SK-N-SH (cell line): ENCODE results near the gene FADS2. TPM values are rescaled to one million over a fixed set of nuclear protein-coding genes. Genes with fewer than 3 reads are reported as not detected.

Source experiments
- CTCF ChIA-PET: fragments of 300-600, 350-600 bp; formaldehyde crosslinking; extraction: SDS; loops from one replicate; lab custom pipeline; 2021; lab: Yijun Ruan, JAX
- POLR2A ChIA-PET: fragments of 350-600 bp; sonication (Branson Sonifier 250); formaldehyde crosslinking; extraction: SDS; loops from one replicate; lab custom pipeline; 2020; ENCODE audit warnings: antibody characterized with exemption, inconsistent platforms; lab: Yijun Ruan, JAX
- DNase-seq: peaks from one replicate; pipeline ENCODE4 v3.0.0; 2012
- H2AFZ ChIP-seq: fragments of 200-600 bp; sonication (generic); 2 replicates; pipeline ENCODE4 v1.8.1; 2016; ENCODE audit warnings: antibody characterized with exemption, mild to moderate bottlenecking, low read depth
- H3F3A ChIP-seq: fragments of 200-600 bp; sonication (generic); replicated peaks from 2 replicates; pipeline ENCODE3; 2016; ENCODE audit warnings: antibody characterized with exemption, mild to moderate bottlenecking; ENCODE audit not compliant: insufficient read depth
- H3K27ac ChIP-seq, 2 experiments: fragments of 200-500 bp in 1 of 2; fragments of 200-600 bp in 1 of 2; sonication (Bioruptor generic) in 1 of 2; sonication (generic), shearing (Covaris generic) in 1 of 2; 2 replicates each; pipeline versions ENCODE4 v1.5.1 to v1.6.1; 2014 to 2016; ENCODE audit warnings: low read depth in 2 of 2, inconsistent platforms in 1 of 2, low read length in 1 of 2, mild to moderate bottlenecking in 1 of 2, mixed read lengths in 1 of 2
- H3K27me3 ChIP-seq: fragments of 200-600 bp; sonication (generic), shearing (Covaris generic); 2 replicates; pipeline ENCODE4 v1.6.1; 2016; ENCODE audit warnings: mixed run types; ENCODE audit not compliant: insufficient read depth
- H3K36me3 ChIP-seq, 2 experiments: fragments of 200-500 bp in 1 of 2; fragments of 200-600 bp in 1 of 2; sonication (Bioruptor generic) in 1 of 2; sonication (generic) in 1 of 2; replicated peaks in 1 of 2; 2 replicates each; pipeline versions ENCODE3 to v1.5.1; 2014 to 2016; ENCODE audit warnings: low read length in 1 of 2, mild to moderate bottlenecking in 1 of 2; ENCODE audit not compliant: insufficient read depth in 2 of 2, control insufficient read depth in 1 of 2
- H3K4me1 ChIP-seq, 2 experiments: fragments of 200-500 bp in 1 of 2; fragments of 200-600 bp in 1 of 2; sonication (Bioruptor generic) in 1 of 2; sonication (generic), shearing (Covaris generic) in 1 of 2; 2 replicates each; pipeline versions ENCODE4 v1.5.1 to v1.6.1; 2014 to 2016; ENCODE audit warnings: low read depth in 1 of 2, low read length in 1 of 2, mixed run types in 1 of 2; ENCODE audit not compliant: insufficient read depth in 2 of 2, control insufficient read depth in 1 of 2
- H3K4me2 ChIP-seq: fragments of 200-600 bp; sonication (generic), shearing (Covaris generic); 2 replicates; pipeline ENCODE4 v1.6.1; 2017; ENCODE audit warnings: mixed run types
- H3K4me3 ChIP-seq, 2 experiments: fragments of 200-500 bp in 1 of 2; fragments of 200-600 bp in 1 of 2; sonication (Bioruptor generic) in 1 of 2; sonication (generic), shearing (Covaris generic) in 1 of 2; 2 replicates each; pipeline versions ENCODE4 v1.5.1 to v1.8.1; 2014 to 2016; ENCODE audit warnings: low read depth in 2 of 2, inconsistent platforms in 1 of 2, low read length in 1 of 2, mild to moderate bottlenecking in 1 of 2, mixed read lengths in 1 of 2, moderate library complexity in 1 of 2
- H3K79me2 ChIP-seq: fragments of 200-600 bp; sonication (generic); 2 replicates; pipeline ENCODE4 v1.8.1; 2017; ENCODE audit warnings: mild to moderate bottlenecking; ENCODE audit not compliant: insufficient read depth
- H3K9ac ChIP-seq: fragments of 200-600 bp; sonication (generic); 2 replicates; pipeline ENCODE4 v1.6.1; 2017; ENCODE audit warnings: mixed run types
- H3K9me2 ChIP-seq: fragments of 200-600 bp; sonication (generic); 2 replicates; pipeline ENCODE4 v1.6.1; 2017; ENCODE audit warnings: mixed run types
- H3K9me3 ChIP-seq: fragments of 200-600 bp; sonication (generic); 2 replicates; pipeline ENCODE4 v1.6.1; 2017; ENCODE audit warnings: mixed run types, mild to moderate bottlenecking, moderate library complexity
- H4K20me1 ChIP-seq: fragments of 200-600 bp; sonication (generic); 2 replicates; pipeline ENCODE4 v1.6.1; 2017; ENCODE audit warnings: mild to moderate bottlenecking, mixed run types; ENCODE audit not compliant: insufficient read depth
- CHD2 ChIP-seq: fragments of 150-350 bp; IDR thresholded peaks from 2 replicates; pipeline ENCODE4 v1.6.1; 2018; ENCODE audit warnings: low read length; ENCODE audit not compliant: partially characterized antibody
- EZH2phosphoT487 ChIP-seq: fragments of 200-600 bp; sonication (generic); IDR thresholded peaks from 2 replicates; pipeline ENCODE4 v1.6.1; 2017; ENCODE audit warnings: low read depth, mixed run types, mild to moderate bottlenecking, antibody characterized with exemption, moderate library complexity, borderline replicate concordance
- FOSL2 ChIP-seq: IDR thresholded peaks from 2 replicates; pipeline ENCODE4 v1.4.0; 2012; ENCODE audit warnings: low read depth, mild to moderate bottlenecking, moderate library complexity, borderline replicate concordance
- IRF3 ChIP-seq: fragments of 150-350 bp; IDR thresholded peaks from 2 replicates; pipeline ENCODE4 v1.6.1; 2016; ENCODE audit warnings: mild to moderate bottlenecking, low read depth, low read length
- MEF2A ChIP-seq: IDR thresholded peaks from 2 replicates; pipeline ENCODE4 v1.4.0; 2012; ENCODE audit warnings: low read depth, borderline replicate concordance
- NRF1 ChIP-seq: IDR thresholded peaks from 2 replicates; pipeline ENCODE4 v1.6.1; 2012; ENCODE audit warnings: low read depth, mild to moderate bottlenecking, low read length
- PBX3 ChIP-seq: IDR thresholded peaks from 2 replicates; pipeline ENCODE4; 2012
- RCOR1 ChIP-seq: fragments of 150-350 bp; IDR thresholded peaks from 2 replicates; pipeline ENCODE4 v1.6.1; 2017; ENCODE audit warnings: antibody characterized with exemption, low read length
- SMC3 ChIP-seq: IDR thresholded peaks from 2 replicates; pipeline ENCODE4 v1.6.1; 2012; ENCODE audit warnings: low read depth, low read length, improper control_type of control experiment
- TAF1 ChIP-seq: IDR thresholded peaks from 2 replicates; pipeline ENCODE4 v1.6.1; 2012; ENCODE audit warnings: low read depth, mild to moderate bottlenecking, low read length, moderate library complexity, borderline replicate concordance
- TCF12 ChIP-seq: IDR thresholded peaks from 2 replicates; pipeline ENCODE4 v1.4.0; 2012
- USF1 ChIP-seq: IDR thresholded peaks from 2 replicates; pipeline ENCODE4 v1.4.0; 2012; ENCODE audit warnings: low read depth, borderline replicate concordance
- ZBTB33 ChIP-seq: IDR thresholded peaks from 2 replicates; pipeline ENCODE4 v1.4.0; 2012; ENCODE audit warnings: low read depth, borderline replicate concordance
- WGBS: methylation state at CpG from one replicate; pipeline ENCODE4 v1.1.6; 2017; ENCODE audit warnings: low lambda C conversion rate; 5-methylcytosine and 5-hydroxymethylcytosine counted together
- polyA plus RNA-seq, 3 experiments: library from polyadenylated mRNA; depleted of rRNA; stranded (reverse); fragments of >200 nt; gene quantifications; 2 replicates each; pipeline ENCODE4 v1.2.3, GENCODE V29; 2012

Gene FADS2
- polyA plus RNA-seq, 1 of the 3 experiments (the other 2 are of a cell fraction) = 67.8 TPM

GRCh38 chr11:61874377-61874809, 46.3 kb downstream of the FADS2 start:
- no peaks in the 10 kb centered on the region for H3K79me2 ChIP-seq
- POLR2A ChIA-PET = interaction anchor here (1.3 kb wide), 1 partner anchor 94 kb away, joined by 3 read pairs; no protein-coding TSS in a partner anchor
- TF ChIP-seq CHD2 (no peak), MEF2A (no peak), USF1 (no peak), EZH2phosphoT487 (no peak), TCF12 (no peak)
- TF ChIP-seq, all 33 proteins: peak for 0
- DNase-seq = no peak
- Histone ChIP-seq H3K4me3 (no peak overlapping the region), H4K20me1 (no peaks in the 10 kb centered on the region), H3K4me1 (peaks cover 0 to 13% of the 10 kb centered on the region in 2 experiments; a peak in 2 of 4 replicates), H3K9ac (no peak overlapping the region), H3K27ac (no peak overlapping the region), H3F3A (no peaks in the 10 kb centered on the region), H2AFZ (no peak overlapping the region), H3K27me3 (no peaks in the 10 kb centered on the region), H3K36me3 (peaks cover 0 to 17% of the 10 kb centered on the region in 2 experiments), H3K9me2 (no peaks in the 10 kb centered on the region), H3K4me2 (no peak overlapping the region), H3K9me3 (no peaks in the 10 kb centered on the region)
- CTCF ChIA-PET = interaction anchor here (1.2 to 10.6 kb wide), 7 partner anchors 10 to 234 kb away, joined by 3 to 91 read pairs (median 14); no protein-coding TSS in a partner anchor
- WGBS = 87% methylated on average over 10 of the region's 12 CpGs

- Histone ChIP-seq H3K36me3 (peaks cover 0 to 17% of the 10 kb centered on the region in 2 experiments), H4K20me1 (no peaks in the 10 kb centered on the region), H3K9me3 (no peaks in the 10 kb centered on the region), H3K4me2 (no peak overlapping the region), H3K4me1 (peaks cover 0 to 9% of the 10 kb centered on the region in 2 experiments; a peak in 2 of 4 replicates), H3K27me3 (no peaks in the 10 kb centered on the region), H3K4me3 (no peak overlapping the region), H3K9ac (no peak overlapping the region), H3F3A (no peaks in the 10 kb centered on the region)
- ChIA-PET POLR2A (interaction anchor here (1.3 kb wide), 1 partner anchor 94 kb away, joined by 3 read pairs; no protein-coding TSS in a partner anchor), CTCF (interaction anchor here (1.2 to 10.6 kb wide), 7 partner anchors 9 to 234 kb away, joined by 3 to 91 read pairs (median 13); no protein-coding TSS in a partner anchor)
- DNase-seq = no peak
- TF ChIP-seq TAF1 = no peak
- no peak for TF ChIP-seq IRF3
- TF ChIP-seq PBX3 = no peak
- no peak for TF ChIP-seq ZBTB33
- no peak for TF ChIP-seq CHD2
- TF ChIP-seq NRF1 = no peak
- TF ChIP-seq SMC3 = no peak
- TF ChIP-seq RCOR1 = no peak
- no peak for TF ChIP-seq FOSL2
- TF ChIP-seq, all 33 proteins: peak for 0
- no peak overlapping the region for H2AFZ ChIP-seq
- H3K27ac ChIP-seq = no peak overlapping the region
- WGBS = 74% methylated on average over 3 of the region's 3 CpGs
- no peaks in the 10 kb centered on the region for H3K79me2 ChIP-seq
- H3K9me2 ChIP-seq = no peaks in the 10 kb centered on the region
Measured at GRCh38 chr11:61874853-61875252, 46.8 kb downstream of the FADS2 start.
